ENCODE measurements around the gene ESPN. TPM values are rescaled to one million over a fixed set of nuclear protein-coding genes. Genes with fewer than 3 reads are reported as not detected.
"Not testable (repeated sequence)": the region's sequence is repeated elsewhere in the genome, so short reads cannot be mapped to it uniquely, and the experiment has no call there.

ESPN gene
- total and polyA plus RNA-seq, 10 of the 15 experiments (the other 5 are each of a cell fraction or from before 2014, with no cell fraction given), result 0.18 to 0.71 (median 0.59) TPM; not detected in 7

DNA sequence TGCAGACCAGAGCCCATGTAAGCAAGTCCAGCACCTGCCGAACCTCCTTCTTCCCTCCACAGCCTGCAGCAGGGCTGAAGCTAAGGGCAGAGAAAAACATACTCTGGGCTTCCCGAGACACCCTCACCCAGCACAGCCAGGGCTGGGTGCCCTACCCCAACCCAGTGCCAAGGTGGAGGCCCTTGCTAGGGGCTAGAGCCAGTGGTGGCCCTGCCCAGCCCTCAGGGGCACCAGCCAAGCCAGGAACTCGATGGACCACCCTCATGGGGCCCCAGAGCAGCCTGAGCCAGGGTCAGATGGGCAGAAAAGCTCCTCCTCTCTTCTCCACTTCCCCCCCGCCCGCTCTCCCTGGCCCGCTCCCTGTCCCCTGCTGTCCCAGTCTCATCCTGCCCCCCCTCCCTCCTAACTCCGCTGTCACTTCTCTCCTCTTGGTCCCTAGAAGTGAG lies 25.5 kb downstream of the ESPN start:
- DNase-seq (ENCODE audit: low read depth, low spot score) (no peak), ATAC-seq (no peak), FAIRE-seq (no peak)
- ChIA-PET POLR2A (no interaction called here), SMC1A (ENCODE audit: uncharacterized antibody, unreplicated experiment) (no interaction called here), RAD21 (ENCODE audit: unreplicated experiment) (interaction anchor here (0.8 kb wide), 1 partner anchor 14 kb away, joined by 3 read pairs; no protein-coding TSS in a partner anchor), CTCF (interaction anchor here (1.6 to 1.7 kb wide), 2 partner anchors 11 to 102 kb away, joined by 5 to 7 read pairs; no protein-coding TSS in a partner anchor)
- no peak overlapping the region for H2AFZ ChIP-seq (ENCODE audit: control insufficient read depth, low read depth, low read length)
- no peak overlapping the region for H3K9ac ChIP-seq (ENCODE audit: control insufficient read depth, insufficient read depth, low read length)
- H3K9me3 ChIP-seq (replicated peaks; ENCODE audit: control insufficient read depth, insufficient read depth, low read length), result no peaks in the 10 kb centered on the region
- intact Hi-C loops (cut with micrococcal nuclease; ENCODE audit: unreplicated experiment), result no loop called here
- 9% methylated on average over 3 of the region's 7 CpGs for WGBS (ENCODE audit: insufficient coverage, insufficient replicate concordance, low lambda C conversion rate, missing lambda C conversion rate)
- no TSS peak for BruUV-seq (replicated peaks)
- H3K4me1 ChIP-seq (ENCODE audit: control insufficient read depth, insufficient read depth, low read length), result no peaks in the 10 kb centered on the region; the same call in 1 of the 2 replicates
- peaks cover 5 to 6% of the 10 kb centered on the region in 2 experiments; a peak in 3 of 4 replicates for H3K27me3 ChIP-seq (replicated peaks in 1 of 2; ENCODE audit: control insufficient read depth in 2 of 2, insufficient read depth in 2 of 2, low read length in 1 of 2)
- no peak overlapping the region for H3K4me3 ChIP-seq
- H3K36me3 ChIP-seq (ENCODE audit: control insufficient read depth in 2 of 2, insufficient read depth in 2 of 2, low read length in 1 of 2), result no peaks in the 10 kb centered on the region
- H3K79me2 ChIP-seq (ENCODE audit: control insufficient read depth, insufficient read depth, low read length), result no peaks in the 10 kb centered on the region
- H3K4me2 ChIP-seq (ENCODE audit: control insufficient read depth, insufficient read depth), result no peak overlapping the region
- TF ChIP-seq NR2C1 (IDR thresholded peaks at IDR 0.05), result no peak
- TF ChIP-seq, protein P1, sequence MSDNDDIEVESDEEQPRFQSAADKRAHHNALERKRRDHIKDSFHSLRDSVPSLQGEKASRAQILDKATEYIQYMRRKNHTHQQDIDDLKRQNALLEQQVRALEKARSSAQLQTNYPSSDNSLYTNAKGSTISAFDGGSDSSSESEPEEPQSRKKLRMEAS (IDR thresholded peaks at IDR 0.05; ENCODE audit: low read depth, low read length), result no peak
- TF ChIP-seq, protein P2, sequence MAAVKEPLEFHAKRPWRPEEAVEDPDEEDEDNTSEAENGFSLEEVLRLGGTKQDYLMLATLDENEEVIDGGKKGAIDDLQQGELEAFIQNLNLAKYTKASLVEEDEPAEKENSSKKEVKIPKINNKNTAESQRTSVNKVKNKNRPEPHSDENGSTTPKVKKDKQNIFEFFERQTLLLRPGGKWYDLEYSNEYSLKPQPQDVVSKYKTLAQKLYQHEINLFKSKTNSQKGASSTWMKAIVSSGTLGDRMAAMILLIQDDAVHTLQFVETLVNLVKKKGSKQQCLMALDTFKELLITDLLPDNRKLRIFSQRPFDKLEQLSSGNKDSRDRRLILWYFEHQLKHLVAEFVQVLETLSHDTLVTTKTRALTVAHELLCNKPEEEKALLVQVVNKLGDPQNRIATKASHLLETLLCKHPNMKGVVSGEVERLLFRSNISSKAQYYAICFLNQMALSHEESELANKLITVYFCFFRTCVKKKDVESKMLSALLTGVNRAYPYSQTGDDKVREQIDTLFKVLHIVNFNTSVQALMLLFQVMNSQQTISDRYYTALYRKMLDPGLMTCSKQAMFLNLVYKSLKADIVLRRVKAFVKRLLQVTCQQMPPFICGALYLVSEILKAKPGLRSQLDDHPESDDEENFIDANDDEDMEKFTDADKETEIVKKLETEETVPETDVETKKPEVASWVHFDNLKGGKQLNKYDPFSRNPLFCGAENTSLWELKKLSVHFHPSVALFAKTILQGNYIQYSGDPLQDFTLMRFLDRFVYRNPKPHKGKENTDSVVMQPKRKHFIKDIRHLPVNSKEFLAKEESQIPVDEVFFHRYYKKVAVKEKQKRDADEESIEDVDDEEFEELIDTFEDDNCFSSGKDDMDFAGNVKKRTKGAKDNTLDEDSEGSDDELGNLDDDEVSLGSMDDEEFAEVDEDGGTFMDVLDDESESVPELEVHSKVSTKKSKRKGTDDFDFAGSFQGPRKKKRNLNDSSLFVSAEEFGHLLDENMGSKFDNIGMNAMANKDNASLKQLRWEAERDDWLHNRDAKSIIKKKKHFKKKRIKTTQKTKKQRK (IDR thresholded peaks at IDR 0.05; ENCODE audit: low read depth, low read length), result no peak
- TF ChIP-seq, protein P3, sequence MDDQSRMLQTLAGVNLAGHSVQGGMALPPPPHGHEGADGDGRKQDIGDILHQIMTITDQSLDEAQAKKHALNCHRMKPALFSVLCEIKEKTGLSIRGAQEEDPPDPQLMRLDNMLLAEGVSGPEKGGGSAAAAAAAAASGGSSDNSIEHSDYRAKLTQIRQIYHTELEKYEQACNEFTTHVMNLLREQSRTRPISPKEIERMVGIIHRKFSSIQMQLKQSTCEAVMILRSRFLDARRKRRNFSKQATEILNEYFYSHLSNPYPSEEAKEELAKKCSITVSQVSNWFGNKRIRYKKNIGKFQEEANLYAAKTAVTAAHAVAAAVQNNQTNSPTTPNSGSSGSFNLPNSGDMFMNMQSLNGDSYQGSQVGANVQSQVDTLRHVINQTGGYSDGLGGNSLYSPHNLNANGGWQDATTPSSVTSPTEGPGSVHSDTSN (IDR thresholded peaks at IDR 0.05; ENCODE audit: insufficient replicate concordance, low read depth, low read length), result no peak
- no peak for TF ChIP-seq MEF2A (IDR thresholded peaks at IDR 0.05; ENCODE audit: insufficient read depth, low read depth, low read length)
- no peak for TF ChIP-seq MTA2 (IDR thresholded peaks at IDR 0.05; ENCODE audit: low read depth)
- no peak overlapping the region for H3K27ac ChIP-seq (ENCODE audit: control insufficient read depth, insufficient read depth)
- no peaks in the 10 kb centered on the region for H4K20me1 ChIP-seq (ENCODE audit: control insufficient read depth, insufficient read depth)
- in situ Hi-C loops (cut with MboI), result no loop called here

DNA sequence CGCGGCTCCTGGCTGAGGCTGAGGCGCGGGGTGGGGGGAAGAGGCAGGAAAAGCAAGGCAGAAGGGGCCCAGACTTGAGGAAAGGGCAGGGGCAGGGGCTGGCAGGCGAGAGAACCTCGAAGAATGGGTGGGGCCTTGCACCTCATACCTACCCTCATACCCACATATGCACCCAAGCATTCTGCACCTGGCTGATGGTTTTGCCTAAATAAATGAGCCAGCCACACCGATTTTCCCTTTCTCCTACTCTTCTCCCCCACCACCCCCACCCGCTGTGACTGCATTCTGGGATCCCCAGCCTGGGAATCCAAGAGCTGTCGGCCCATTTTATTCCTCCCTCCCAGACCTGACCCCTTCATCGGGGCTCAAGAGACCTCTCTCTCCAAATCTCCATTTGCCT lies 25.9 kb downstream of the ESPN start:
- H3K36me3 ChIP-seq (ENCODE audit: control insufficient read depth in 2 of 2, insufficient read depth in 2 of 2, low read length in 1 of 2), result not testable (repeated sequence)
- CTCF ChIA-PET, result interaction anchor here (1.7 kb wide), 1 partner anchor 12 kb away, joined by 7 read pairs; no protein-coding TSS in a partner anchor

More for the DNA sequence above, 25.9 kb downstream of the ESPN start:
- SMC1A ChIA-PET (ENCODE audit: uncharacterized antibody, unreplicated experiment); H2AFZ ChIP-seq (ENCODE audit: control insufficient read depth, low read depth, low read length); H3K9me3 ChIP-seq (replicated peaks; ENCODE audit: control insufficient read depth, insufficient read depth, low read length); RAD21 ChIA-PET (ENCODE audit: unreplicated experiment); ATAC-seq; in situ Hi-C loops (cut with MboI); H3K9ac ChIP-seq (ENCODE audit: control insufficient read depth, insufficient read depth, low read length); intact Hi-C loops (cut with micrococcal nuclease; ENCODE audit: unreplicated experiment); H3K27ac ChIP-seq (ENCODE audit: control insufficient read depth, insufficient read depth); H3K27me3 ChIP-seq (replicated peaks in 1 of 2; ENCODE audit: control insufficient read depth in 2 of 2, insufficient read depth in 2 of 2, low read length in 1 of 2); BruUV-seq (replicated peaks); H3K4me2 ChIP-seq (ENCODE audit: control insufficient read depth, insufficient read depth); FAIRE-seq; H3K4me3 ChIP-seq; H4K20me1 ChIP-seq (ENCODE audit: control insufficient read depth, insufficient read depth); H3K4me1 ChIP-seq (ENCODE audit: control insufficient read depth, insufficient read depth, low read length); H3K79me2 ChIP-seq (ENCODE audit: control insufficient read depth, insufficient read depth, low read length); DNase-seq (ENCODE audit: low read depth, low spot score): not testable (repeated sequence)
- 14% methylated on average over 6 of the region's 10 CpGs for WGBS (ENCODE audit: insufficient coverage, insufficient replicate concordance, low lambda C conversion rate, missing lambda C conversion rate)
- POLR2A ChIA-PET, result interaction anchor here (0.6 kb wide), 1 partner anchor 42 kb away, joined by 4 read pairs; no protein-coding TSS in a partner anchor

All from GM12878 (cell line).